GM20000 (cell line): ENCODE data around the gene PDE11A.

ENCODE experiments used
- DNase-seq: peaks from one replicate; pipeline ENCODE4 v3.0.0; 2012; ENCODE audit warnings: low spot score
- TF ChIP-seq, protein P1 (sequence below): IDR thresholded peaks from 2 replicates; pipeline ENCODE4 v1.5.1; 2012; ENCODE audit warnings: mild to moderate bottlenecking, control low read depth; ENCODE audit errors: extremely low read depth, missing control alignments

Gene PDE11A

DNA sequence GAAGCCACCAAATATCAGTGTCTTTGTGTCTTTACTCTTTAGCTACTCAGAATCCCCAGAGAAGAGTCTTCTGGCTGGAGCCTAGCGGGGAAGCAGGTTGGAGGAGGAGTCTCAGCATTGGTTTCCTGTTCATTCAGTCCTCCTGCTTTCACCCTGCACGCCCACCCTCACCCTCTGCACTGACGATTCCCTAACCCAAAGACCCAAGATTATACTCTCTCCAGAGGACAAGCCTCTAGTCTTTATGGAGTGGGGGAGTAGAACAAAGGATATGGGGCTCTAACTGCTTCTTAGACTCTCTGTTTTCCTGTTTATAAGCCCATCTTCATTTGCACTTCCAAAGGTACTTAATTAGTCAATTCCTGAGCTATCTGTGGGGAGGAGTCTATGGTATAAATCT, 341.2 kb downstream of the PDE11A start:
- no peak for DNase-seq
- TF ChIP-seq, protein P1, sequence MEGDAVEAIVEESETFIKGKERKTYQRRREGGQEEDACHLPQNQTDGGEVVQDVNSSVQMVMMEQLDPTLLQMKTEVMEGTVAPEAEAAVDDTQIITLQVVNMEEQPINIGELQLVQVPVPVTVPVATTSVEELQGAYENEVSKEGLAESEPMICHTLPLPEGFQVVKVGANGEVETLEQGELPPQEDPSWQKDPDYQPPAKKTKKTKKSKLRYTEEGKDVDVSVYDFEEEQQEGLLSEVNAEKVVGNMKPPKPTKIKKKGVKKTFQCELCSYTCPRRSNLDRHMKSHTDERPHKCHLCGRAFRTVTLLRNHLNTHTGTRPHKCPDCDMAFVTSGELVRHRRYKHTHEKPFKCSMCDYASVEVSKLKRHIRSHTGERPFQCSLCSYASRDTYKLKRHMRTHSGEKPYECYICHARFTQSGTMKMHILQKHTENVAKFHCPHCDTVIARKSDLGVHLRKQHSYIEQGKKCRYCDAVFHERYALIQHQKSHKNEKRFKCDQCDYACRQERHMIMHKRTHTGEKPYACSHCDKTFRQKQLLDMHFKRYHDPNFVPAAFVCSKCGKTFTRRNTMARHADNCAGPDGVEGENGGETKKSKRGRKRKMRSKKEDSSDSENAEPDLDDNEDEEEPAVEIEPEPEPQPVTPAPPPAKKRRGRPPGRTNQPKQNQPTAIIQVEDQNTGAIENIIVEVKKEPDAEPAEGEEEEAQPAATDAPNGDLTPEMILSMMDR = no peak

DNA sequence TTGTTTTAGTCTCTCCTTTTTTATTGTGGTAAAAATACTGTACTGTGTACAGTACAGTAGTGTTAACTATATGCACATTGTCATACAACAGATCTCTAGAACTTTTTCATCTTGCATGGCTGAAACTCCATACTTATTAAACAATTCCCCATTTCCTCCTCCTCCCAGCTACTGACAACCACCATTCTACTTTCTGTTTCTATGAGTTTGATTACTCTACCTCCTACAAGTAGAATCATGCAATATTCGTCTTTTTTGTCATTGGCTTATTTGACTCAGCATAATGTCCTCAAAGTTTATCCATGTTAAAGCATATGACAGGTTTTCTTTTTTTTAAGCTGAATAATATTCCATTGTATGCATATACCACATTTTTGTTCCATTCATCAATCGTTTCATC, 341.8 kb downstream of the PDE11A start:
- TF ChIP-seq, protein P1 = no peak
- no peak for DNase-seq

DNA sequence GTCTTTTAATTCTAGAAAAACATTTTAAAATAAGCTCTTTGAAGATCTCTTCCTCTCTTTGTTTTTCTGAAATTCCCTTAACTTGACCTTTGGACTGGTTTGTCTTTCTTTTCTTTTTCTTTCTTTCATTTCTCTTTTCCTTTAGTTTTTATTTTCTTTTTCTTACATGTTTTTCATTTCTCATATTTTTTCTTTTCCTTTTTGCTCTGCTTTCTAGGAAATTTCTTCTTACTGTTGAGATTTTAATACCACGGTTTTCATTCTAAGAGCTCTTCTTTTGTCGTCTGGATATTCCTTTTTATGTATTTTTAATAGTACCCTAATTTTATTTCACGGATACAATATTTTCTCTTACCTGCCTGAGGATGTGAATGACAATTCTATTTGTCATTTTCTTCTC, 342.2 kb downstream of the PDE11A start:
- TF ChIP-seq, protein P1 = no peak
- no peak for DNase-seq

DNA sequence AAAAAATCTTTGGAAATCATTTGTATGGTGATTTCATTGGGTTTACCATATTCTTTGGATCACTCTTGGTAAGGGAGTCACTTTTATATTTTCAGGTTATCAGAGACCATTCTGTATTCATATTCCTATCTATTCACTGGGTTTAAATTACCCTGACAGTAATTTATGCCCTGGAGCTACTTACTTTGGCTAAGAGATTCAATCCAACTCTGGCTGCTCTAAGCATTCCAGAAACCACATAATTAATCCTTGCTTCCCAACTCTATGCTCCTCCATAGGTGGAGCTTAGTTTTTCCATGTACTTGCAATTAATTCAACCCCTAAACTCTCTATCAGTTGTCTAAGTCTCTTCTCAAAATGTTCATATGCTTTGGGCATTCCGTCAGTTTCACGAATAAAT, 343.7 kb downstream of the PDE11A start:
- no peak for DNase-seq
- TF ChIP-seq, protein P1 = no peak

DNA sequence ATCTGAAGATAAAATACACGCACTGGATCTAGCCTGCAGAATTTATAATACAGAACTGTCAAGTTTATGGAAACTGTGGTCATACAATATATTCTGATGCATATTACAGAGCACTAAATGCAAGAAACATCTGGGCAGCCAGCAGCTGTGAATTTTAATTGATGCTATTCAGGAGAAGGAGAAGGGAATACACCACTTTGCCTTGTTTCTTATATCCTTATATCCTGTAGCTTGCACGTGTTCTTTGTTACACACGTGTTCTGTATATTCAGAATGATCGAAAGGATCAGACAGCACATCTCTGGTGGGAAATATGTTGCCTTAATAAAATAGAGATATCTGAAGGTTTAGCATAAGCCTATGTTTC, 344.2 kb downstream of the PDE11A start:
- TF ChIP-seq, protein P1 = no peak
- DNase-seq = no peak

DNA sequence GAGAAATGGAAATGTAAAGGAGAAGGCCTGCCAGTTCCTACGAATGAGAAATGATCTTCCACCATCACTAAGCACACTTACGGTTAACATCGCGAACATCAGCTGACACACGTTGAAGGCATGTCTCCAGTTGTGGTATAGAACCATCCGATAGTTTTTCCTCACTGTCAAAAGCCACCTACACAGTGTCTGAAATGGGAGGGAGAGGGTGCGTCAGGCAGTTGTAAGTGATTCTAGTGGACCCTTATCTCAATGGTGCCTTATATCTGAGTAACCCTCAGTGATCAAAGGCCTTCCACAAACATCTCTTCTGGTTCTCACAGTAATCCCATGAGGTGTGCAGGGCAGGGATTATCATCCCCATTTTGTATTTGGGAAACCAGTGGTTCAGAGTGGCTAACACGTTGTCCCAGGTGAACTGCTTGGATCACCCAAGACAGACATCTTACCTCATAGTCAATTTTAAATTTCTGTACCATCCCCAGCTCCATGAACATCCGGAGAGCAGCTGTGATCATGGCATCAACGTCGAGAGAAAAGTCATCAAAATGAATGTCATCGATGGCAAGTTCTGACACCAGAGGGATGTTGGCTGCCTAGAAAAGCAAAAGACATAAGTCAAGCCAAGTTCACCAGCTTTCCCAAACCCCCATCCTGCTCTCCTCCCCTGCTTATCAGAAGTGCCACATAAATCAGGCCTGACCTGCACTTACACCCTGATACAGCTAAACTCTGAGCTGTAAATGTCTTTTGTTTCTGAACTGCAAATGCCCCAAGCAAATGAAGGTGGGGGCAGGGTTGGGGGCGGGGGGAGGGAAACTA, 344.8 kb downstream of the PDE11A start:
- TF ChIP-seq, protein P1 = no peak
- no peak for DNase-seq

DNA sequence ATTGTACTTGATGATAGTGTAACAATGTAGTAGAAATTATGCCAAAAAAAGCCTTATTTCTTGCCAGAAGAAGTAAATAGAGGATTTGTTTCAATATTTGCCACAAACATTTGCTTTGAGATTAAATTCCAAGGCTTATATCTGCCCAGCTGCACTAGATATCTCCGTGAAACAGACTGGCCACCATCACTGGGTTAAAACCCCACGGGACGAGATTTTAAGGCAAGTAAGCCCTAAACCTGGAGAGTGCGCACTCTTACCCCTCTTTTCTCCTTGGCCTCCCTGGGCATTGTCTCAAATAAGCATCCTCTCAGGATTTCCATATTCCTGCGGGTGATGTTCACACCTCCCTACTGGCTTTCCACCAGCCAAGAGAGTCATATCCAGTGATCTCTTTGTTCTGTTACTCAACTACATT, 345.6 kb downstream of the PDE11A start:
- no peak for DNase-seq
- TF ChIP-seq, protein P1 = no peak
